ENCODE results near the gene GATA2. TPM values are rescaled to one million over a fixed set of nuclear protein-coding genes. Genes with fewer than 3 reads are reported as not detected.

The GATA2 gene
- total RNA-seq, 1 experiment from 2014 or later = 74.6 TPM

DNA sequence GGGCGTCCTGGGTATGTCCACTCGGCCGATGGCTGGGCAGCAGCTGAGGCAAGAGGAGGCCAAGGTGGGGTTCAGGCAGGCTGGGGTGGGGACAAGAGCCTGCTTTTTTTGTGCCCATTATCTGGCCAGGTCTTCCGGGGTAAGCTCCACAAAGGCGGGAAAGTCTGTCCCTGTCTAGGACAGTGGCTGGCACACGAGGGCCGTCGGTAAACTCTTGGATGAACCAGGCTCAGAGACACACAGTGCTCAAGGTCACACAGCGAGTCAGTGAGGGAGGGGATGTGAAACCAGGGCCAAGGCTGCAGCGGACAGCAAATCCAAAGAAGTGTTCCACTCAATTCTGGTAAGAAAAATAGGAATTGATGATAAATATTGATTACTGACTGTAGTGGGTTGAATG is 29.2 kb downstream of the GATA2 start:
- CTCF ChIA-PET = interaction anchor here (0.5 kb wide), 1 partner anchor 36 kb away, joined by 3 read pairs; no protein-coding TSS in a partner anchor
- Histone ChIP-seq H3K4me1 (ENCODE audit: control insufficient read depth, insufficient read depth, low read length) (no peaks in the 10 kb centered on the region), H3K36me3 (ENCODE audit: control insufficient read depth, insufficient read depth, low read length) (no peaks in the 10 kb centered on the region), H3K4me3 (ENCODE audit: low read depth in 2 of 2, low read length in 2 of 2) (no peak overlapping the region), H3K27me3 (ENCODE audit: control insufficient read depth, insufficient read depth, low read length) (peaks cover 5% of the 10 kb centered on the region; the same call in 1 of the 2 replicates), H3K9me3 (ENCODE audit: control insufficient read depth, insufficient read depth, low read depth, low read length) (no peaks in the 10 kb centered on the region), H3K27ac (ENCODE audit: low read length) (no peak overlapping the region)
- no TSS peak for BruUV-seq (replicated peaks)
- POLR2A ChIA-PET = interaction anchor here (0.5 kb wide), 1 partner anchor 183 kb away, joined by 3 read pairs; no protein-coding TSS in a partner anchor
- in situ Hi-C loops (cut with HindIII; ENCODE audit: low pct_unique_long_range_greater_than_20kb, low sequenced_read_pairs) = no loop called here
- TF ChIP-seq SIN3A (IDR thresholded peaks at IDR 0.05; ENCODE audit: borderline replicate concordance, insufficient read depth, low read depth, low read length) (no peak), POLR2AphosphoS5 (IDR thresholded peaks at IDR 0.05; ENCODE audit: low read depth, low read length) (no peak), TCF7L2 (IDR thresholded peaks at IDR 0.05; ENCODE audit: low read depth, low read length) (no peak)
- TF ChIP-seq, protein P1, sequence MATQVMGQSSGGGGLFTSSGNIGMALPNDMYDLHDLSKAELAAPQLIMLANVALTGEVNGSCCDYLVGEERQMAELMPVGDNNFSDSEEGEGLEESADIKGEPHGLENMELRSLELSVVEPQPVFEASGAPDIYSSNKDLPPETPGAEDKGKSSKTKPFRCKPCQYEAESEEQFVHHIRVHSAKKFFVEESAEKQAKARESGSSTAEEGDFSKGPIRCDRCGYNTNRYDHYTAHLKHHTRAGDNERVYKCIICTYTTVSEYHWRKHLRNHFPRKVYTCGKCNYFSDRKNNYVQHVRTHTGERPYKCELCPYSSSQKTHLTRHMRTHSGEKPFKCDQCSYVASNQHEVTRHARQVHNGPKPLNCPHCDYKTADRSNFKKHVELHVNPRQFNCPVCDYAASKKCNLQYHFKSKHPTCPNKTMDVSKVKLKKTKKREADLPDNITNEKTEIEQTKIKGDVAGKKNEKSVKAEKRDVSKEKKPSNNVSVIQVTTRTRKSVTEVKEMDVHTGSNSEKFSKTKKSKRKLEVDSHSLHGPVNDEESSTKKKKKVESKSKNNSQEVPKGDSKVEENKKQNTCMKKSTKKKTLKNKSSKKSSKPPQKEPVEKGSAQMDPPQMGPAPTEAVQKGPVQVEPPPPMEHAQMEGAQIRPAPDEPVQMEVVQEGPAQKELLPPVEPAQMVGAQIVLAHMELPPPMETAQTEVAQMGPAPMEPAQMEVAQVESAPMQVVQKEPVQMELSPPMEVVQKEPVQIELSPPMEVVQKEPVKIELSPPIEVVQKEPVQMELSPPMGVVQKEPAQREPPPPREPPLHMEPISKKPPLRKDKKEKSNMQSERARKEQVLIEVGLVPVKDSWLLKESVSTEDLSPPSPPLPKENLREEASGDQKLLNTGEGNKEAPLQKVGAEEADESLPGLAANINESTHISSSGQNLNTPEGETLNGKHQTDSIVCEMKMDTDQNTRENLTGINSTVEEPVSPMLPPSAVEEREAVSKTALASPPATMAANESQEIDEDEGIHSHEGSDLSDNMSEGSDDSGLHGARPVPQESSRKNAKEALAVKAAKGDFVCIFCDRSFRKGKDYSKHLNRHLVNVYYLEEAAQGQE (IDR thresholded peaks at IDR 0.05; ENCODE audit: insufficient read depth in 1 of 2, low read depth in 2 of 2, low read length in 1 of 2) = no peak
- TF ChIP-seq, protein P2, sequence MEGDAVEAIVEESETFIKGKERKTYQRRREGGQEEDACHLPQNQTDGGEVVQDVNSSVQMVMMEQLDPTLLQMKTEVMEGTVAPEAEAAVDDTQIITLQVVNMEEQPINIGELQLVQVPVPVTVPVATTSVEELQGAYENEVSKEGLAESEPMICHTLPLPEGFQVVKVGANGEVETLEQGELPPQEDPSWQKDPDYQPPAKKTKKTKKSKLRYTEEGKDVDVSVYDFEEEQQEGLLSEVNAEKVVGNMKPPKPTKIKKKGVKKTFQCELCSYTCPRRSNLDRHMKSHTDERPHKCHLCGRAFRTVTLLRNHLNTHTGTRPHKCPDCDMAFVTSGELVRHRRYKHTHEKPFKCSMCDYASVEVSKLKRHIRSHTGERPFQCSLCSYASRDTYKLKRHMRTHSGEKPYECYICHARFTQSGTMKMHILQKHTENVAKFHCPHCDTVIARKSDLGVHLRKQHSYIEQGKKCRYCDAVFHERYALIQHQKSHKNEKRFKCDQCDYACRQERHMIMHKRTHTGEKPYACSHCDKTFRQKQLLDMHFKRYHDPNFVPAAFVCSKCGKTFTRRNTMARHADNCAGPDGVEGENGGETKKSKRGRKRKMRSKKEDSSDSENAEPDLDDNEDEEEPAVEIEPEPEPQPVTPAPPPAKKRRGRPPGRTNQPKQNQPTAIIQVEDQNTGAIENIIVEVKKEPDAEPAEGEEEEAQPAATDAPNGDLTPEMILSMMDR (IDR thresholded peaks at IDR 0.05) = no peak
- no peak for ATAC-seq
- intact Hi-C loops (cut with micrococcal nuclease; ENCODE audit: unreplicated experiment) = no loop called here
- no peak for DNase-seq (ENCODE audit: low read depth, low spot score)

GRCh38 chr3:128463354-128463753 is 29.6 kb downstream of the GATA2 start:
- DNase-seq (ENCODE audit: low read depth, low spot score) (no peak), ATAC-seq (no peak)
- no TSS peak for BruUV-seq (replicated peaks)
- Histone ChIP-seq H3K27me3 (ENCODE audit: control insufficient read depth, insufficient read depth, low read length) (peaks cover 5% of the 10 kb centered on the region; the same call in 1 of the 2 replicates), H3K27ac (ENCODE audit: low read length) (no peak overlapping the region), H3K4me3 (ENCODE audit: low read depth in 2 of 2, low read length in 2 of 2) (no peak overlapping the region), H3K9me3 (ENCODE audit: control insufficient read depth, insufficient read depth, low read depth, low read length) (no peaks in the 10 kb centered on the region), H3K36me3 (ENCODE audit: control insufficient read depth, insufficient read depth, low read length) (no peaks in the 10 kb centered on the region), H3K4me1 (ENCODE audit: control insufficient read depth, insufficient read depth, low read length) (no peaks in the 10 kb centered on the region)
- intact Hi-C loops (cut with micrococcal nuclease; ENCODE audit: unreplicated experiment) (no loop called here), in situ Hi-C loops (cut with HindIII; ENCODE audit: low pct_unique_long_range_greater_than_20kb, low sequenced_read_pairs) (no loop called here)
- TF ChIP-seq SIN3A (IDR thresholded peaks at IDR 0.05; ENCODE audit: borderline replicate concordance, insufficient read depth, low read depth, low read length) (no peak), TCF7L2 (IDR thresholded peaks at IDR 0.05; ENCODE audit: low read depth, low read length) (no peak)
- TF ChIP-seq, protein P1 (IDR thresholded peaks at IDR 0.05; ENCODE audit: insufficient read depth in 1 of 2, low read depth in 2 of 2, low read length in 1 of 2) = no peak
- TF ChIP-seq, protein P2 (IDR thresholded peaks at IDR 0.05) = no peak
- ChIA-PET CTCF (interaction anchor here (0.5 kb wide), 1 partner anchor 36 kb away, joined by 3 read pairs; no protein-coding TSS in a partner anchor), POLR2A (interaction anchor here (0.5 kb wide), 1 partner anchor 183 kb away, joined by 3 read pairs; no protein-coding TSS in a partner anchor)

All from Panc1 (cell line).